AG04449 (cell line): ENCODE results near the gene TRHDE.
A peak's percentile ranks its signal among the peaks of the same experiment; 100 is the strongest.

Experiments
- CTCF ChIA-PET: fragments of 350-600 bp; formaldehyde crosslinking; extraction: SDS; loops from one replicate; lab custom pipeline; 2021; ENCODE audit warnings: antibody characterized with exemption; lab: Yijun Ruan, JAX
- POLR2A ChIA-PET: fragments of 400-600, 350-600 bp; formaldehyde crosslinking; extraction: SDS; loops from one replicate; lab custom pipeline; 2020; ENCODE audit warnings: antibody characterized with exemption, inconsistent platforms; lab: Yijun Ruan, JAX
- DNase-seq: peaks from one replicate; pipeline ENCODE4 v3.0.0-alpha.2; 2010; ENCODE audit warnings: low read depth, low spot score
- H3K4me3 ChIP-seq: 2 replicates; pipeline ENCODE4 v1.5.1; 2011; ENCODE audit warnings: low read depth, mild to moderate bottlenecking, control low read depth, low read length
- TF ChIP-seq, protein P1 (sequence below): IDR thresholded peaks from one replicate; pipeline ENCODE4 v1.5.1; 2011; ENCODE audit warnings: mild to moderate bottlenecking, moderate library complexity, low read length, control low read depth, inconsistent platforms; ENCODE audit not compliant: insufficient read depth; ENCODE audit errors: missing control alignments

The TRHDE gene

DNA sequence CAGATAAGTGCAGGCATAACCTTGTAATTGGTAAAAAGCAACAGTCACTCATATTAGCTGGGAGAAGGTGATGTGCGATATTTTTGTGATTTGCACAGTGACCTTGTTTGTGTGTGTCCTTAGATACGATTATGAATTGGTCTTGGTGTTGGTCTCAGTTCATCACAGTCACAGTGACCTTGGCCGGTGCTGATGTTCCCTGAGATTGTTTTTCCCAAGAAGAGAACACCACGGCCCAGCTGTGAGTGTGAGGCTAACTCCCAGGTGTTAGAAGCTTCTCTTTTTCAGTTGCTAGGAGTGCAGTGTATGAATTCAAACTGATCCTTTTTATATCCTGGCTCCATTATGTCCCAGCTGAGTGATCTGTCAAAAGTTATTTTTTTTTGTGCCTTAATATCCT is 46.2 kb downstream of the TRHDE start:
- POLR2A ChIA-PET, result no interaction called here
- CTCF ChIA-PET, result interaction anchor here (1.2 kb wide), 1 partner anchor 14 kb away, joined by 3 read pairs; no protein-coding TSS in a partner anchor
- TF ChIP-seq, protein P1, sequence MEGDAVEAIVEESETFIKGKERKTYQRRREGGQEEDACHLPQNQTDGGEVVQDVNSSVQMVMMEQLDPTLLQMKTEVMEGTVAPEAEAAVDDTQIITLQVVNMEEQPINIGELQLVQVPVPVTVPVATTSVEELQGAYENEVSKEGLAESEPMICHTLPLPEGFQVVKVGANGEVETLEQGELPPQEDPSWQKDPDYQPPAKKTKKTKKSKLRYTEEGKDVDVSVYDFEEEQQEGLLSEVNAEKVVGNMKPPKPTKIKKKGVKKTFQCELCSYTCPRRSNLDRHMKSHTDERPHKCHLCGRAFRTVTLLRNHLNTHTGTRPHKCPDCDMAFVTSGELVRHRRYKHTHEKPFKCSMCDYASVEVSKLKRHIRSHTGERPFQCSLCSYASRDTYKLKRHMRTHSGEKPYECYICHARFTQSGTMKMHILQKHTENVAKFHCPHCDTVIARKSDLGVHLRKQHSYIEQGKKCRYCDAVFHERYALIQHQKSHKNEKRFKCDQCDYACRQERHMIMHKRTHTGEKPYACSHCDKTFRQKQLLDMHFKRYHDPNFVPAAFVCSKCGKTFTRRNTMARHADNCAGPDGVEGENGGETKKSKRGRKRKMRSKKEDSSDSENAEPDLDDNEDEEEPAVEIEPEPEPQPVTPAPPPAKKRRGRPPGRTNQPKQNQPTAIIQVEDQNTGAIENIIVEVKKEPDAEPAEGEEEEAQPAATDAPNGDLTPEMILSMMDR, result no peak
- no peak overlapping the region for H3K4me3 ChIP-seq
- DNase-seq, result no peak

DNA sequence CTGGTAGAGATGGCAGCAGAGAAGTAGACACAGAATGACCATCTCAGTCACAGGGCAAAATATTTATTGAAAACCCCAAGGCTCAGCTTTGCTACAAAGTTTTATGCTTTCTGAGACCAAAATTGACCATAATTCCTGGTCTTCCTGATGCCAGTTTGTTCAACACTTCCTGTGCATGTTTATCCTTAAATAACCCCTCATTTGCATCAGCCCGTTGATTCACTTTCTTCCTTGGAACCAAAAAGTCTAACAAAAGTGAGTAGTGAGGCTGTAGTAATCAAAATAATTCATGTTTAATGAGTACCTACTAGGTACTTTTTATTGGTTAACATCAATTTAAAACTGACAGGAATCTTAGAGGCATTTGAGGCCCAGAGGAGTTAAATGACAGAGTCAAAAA is 51.7 kb downstream of the TRHDE start:
- peak; percentile 10 for DNase-seq
- POLR2A ChIA-PET, result no interaction called here
- TF ChIP-seq, protein P1, result no peak
- CTCF ChIA-PET, result no interaction called here
- no peak overlapping the region for H3K4me3 ChIP-seq

DNA sequence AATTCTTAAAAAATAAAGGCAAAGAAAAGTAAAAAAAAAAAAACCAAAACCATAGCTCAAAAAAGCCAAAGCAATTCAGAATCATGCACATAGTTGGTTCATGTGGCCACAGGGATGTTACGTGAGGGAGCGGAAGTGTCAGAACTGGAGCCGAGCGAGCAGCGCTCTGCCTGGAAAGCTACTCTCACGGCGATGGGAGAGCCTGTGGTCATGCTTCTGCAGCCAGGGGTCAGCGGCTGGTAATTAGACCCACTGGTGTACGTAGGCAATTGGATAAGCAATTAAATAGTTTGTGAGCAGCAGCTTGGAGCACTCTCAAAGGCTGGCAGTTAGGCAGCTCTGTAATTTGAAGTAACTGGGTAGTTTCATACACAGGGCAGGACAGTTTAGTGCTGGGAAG is 58.1 kb downstream of the TRHDE start:
- H3K4me3 ChIP-seq, result no peak overlapping the region
- no peak for DNase-seq
- TF ChIP-seq, protein P1, result no peak
- POLR2A ChIA-PET, result no interaction called here
- CTCF ChIA-PET, result interaction anchor here (0.8 to 2.6 kb wide), 4 partner anchors 15 to 313 kb away, joined by 3 to 10 read pairs (median 6); no protein-coding TSS in a partner anchor

DNA sequence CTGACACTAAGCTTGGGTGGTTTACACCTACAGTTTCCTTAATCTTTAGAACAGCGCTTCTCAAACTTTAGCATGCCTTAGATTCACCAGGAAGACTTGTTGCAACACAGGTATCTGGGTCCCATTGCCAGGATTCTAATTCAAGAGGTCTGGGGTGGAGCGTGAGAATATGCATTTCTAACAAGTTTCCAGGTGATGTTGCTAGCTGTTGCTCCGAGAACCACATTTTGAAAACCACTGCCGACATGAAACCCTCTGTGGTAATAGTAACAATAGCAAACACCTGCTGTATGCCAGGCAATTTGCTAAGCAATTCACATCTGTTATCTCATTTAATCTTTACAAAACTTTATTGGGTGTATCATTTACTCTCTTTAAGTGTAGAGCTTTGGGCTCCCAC is 58.6 kb downstream of the TRHDE start:
- TF ChIP-seq, protein P1, result no peak
- ChIA-PET POLR2A (no interaction called here), CTCF (interaction anchor here (1.3 to 2.6 kb wide), 4 partner anchors 8 to 314 kb away, joined by 3 to 10 read pairs (median 6); no protein-coding TSS in a partner anchor)
- H3K4me3 ChIP-seq, result no peak overlapping the region
- DNase-seq, result no peak

DNA sequence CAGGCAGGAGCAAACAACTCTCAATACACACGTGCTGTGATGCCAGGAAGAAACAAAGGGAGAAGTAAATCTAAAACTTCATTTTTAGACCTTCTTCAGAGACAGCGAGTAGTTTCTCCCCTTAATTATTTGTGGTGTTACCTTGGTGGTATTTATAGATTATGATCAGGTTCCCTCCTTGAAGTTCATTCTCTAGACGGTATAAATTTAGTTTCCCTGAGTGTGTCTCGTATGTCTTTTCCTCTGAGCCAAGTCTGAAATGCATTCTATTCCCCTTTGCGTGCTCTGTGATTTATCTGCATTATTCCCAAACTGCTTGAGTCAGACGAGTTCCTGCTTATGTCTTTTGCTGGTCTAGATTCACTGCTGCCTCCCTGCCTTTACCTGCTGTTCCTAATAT is 65.2 kb downstream of the TRHDE start:
- ChIA-PET CTCF (interaction anchor here (1.1 kb wide), 1 partner anchor 9 kb away, joined by 3 read pairs; no protein-coding TSS in a partner anchor), POLR2A (no interaction called here)
- no peak overlapping the region for H3K4me3 ChIP-seq

DNA sequence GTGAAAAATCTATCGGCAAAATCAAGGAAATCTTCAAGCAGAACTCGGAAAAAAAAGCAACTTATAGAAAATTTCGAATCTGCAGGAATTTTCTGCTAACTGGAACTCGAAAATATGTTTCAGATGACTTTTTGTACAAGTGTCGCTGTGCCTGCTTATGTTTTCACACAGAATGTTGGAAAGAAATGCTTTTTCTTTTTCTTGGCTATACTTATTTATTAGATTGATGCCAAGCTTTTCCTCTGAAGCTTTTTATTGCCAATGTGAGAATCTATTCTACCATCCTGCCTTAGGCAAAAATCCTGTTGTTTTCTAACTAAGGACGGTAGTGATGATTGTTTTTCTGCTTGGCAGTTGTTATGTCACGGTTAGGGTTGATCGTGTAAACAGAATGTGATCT is 65.8 kb downstream of the TRHDE start:
- CTCF ChIA-PET, result interaction anchor here (1.1 kb wide), 1 partner anchor 8 kb away, joined by 3 read pairs; no protein-coding TSS in a partner anchor
- no peak overlapping the region for H3K4me3 ChIP-seq
- no peak for DNase-seq
- POLR2A ChIA-PET, result no interaction called here
- TF ChIP-seq, protein P1, result no peak

More for the DNA sequence above, 65.2 kb downstream of the TRHDE start:
- TF ChIP-seq, protein P1, result no peak
- DNase-seq, result no peak
